ENCODE measurements around the gene SHBG.
"Not testable (repeated sequence)": the region's sequence is repeated elsewhere in the genome, so short reads cannot be mapped to it uniquely, and the experiment has no call there.

Gene SHBG

DNA sequence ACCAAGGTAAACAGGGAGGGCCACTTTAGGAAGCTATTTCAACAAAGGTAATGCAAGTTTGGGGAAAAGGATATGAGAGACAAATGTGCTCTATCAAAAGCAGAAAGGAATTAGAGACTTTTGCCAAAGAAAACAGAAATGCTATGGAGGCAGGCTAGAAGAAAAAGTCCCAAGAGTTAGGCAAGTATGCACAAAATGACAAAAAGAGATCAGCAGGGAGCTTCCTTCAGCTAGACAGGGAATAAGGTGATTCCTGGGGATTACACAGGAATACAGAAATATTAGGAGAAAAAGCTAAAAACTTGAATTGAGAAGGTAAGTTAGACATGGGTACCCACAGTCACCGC is 17.7 kb upstream of the SHBG start:
- DNase-seq, result peak; percentile 17

DNA sequence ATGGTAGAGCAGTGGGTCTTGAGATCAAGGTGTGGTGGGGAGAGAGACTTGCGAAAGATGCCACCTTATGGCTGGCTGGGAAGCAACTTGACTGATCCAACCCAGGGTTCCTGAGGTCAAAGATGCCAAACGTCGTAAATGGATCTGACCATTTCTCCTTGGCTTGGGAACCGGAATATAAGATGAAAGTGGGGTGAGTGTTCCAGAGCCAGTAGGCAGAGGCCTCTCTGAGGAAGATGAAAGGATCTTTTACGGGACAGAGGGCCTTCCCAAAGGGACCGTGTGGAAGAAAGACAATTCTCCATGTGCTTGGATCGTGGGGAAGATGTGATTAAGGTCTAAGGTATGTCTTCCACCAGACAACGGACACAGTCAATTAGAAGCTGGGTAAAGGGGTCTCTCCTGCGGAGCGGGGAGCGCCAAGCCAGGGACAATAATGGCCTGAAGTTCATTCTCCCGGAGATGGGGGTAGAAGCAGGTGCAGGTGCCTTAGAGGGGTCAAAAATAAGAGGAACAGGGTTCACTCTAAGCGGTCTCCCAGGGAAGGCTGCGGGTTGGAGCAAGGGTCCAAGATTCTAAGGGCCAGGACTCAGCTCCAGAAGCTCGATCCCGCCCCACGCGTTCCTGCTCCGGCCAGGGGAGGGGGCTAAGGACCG is 16.0 kb upstream of the SHBG start:
- peak; percentile 68 for DNase-seq

DNA sequence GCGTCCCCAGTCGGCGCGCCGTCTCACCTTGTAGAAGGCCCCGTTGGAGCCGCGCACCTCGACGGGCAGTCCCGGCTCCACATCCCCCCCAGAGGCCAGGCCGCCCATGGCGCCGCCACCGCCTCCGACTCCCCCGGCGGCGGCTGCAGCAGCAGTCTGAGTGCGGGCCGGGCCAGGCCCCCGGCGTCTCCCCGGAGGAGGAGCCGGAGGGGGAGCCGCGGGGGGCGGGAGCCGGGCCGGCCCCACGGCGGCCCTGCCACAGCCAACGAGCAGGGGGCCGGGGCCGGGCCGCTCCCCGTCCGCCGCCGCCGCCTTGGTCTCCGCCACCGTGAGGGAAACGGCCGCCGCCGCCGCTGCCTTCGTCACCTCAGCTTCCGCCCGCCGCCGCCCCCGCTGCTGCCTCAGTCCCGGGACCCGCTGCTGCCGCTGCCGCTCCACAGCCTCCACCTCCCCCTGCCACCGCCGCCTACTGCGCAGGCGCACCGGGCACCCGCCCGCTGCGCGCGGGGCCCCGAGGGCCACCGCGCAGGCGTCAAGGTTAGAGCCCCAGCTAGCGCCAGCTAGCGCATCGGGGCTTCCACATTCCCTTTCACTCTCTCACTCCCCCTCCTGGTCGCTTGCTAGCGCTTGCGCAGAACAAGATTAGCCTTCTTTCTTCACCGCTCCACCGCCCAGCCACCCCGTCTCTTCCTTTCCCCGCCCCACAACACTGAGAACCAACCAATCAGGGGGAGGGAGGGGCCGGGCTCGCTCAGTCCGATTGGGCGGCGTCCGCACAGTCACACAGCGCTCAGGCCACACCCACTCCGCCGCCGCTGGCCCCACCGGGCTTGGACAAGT is 15.3 kb upstream of the SHBG start, which contains the start of gene FXR2:
FXR2 (minus strand) TSS at position 473 of the 840 bp plus-strand sequence; CDS start at position 108, 365 bp downstream.
- DNase-seq, result peak; percentile 100

DNA sequence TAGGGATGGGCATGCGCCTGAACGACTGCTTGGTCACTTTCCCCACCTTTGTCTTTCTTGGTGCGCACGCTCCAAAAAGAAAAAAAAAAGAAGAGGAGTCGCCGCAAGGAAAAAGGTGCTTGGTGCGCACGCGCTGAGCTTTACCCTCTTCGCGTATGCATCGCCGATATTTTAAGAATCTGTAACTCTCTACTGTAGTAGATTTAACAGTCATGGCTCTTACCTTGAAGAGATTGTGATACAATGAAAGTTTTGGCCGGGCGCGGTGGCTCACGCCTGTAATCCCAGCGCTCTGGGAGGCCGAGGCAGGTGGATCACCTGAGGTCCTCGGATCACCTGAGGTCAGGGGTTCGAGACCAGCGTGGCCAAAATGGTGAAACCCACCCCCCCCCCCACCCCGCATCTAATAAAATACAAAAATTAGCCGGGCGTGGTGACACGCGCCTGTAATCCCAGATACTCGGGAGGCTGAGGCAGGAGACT is 14.6 kb upstream of the SHBG start:
- DNase-seq, result no peak

DNA sequence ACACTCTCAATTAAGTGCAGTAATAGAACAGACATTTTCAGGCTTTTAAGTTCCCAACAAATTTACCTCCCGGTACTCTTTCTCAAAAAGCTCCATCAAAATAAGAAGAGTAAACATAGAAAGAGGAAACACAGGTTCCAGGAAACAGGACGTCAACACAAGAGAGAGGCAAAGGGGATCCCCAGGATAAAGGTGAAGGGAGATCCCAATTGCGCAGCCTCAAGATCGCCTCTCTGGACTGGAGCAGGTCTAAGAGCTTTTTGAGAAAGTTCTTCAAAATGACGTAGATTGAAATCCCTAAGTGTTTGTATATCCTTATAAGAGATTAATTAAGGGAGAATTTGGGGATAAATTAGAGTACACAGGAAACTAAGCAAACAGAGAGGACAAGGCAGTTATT is 11.3 kb upstream of the SHBG start:
- DNase-seq, result no peak

DNA sequence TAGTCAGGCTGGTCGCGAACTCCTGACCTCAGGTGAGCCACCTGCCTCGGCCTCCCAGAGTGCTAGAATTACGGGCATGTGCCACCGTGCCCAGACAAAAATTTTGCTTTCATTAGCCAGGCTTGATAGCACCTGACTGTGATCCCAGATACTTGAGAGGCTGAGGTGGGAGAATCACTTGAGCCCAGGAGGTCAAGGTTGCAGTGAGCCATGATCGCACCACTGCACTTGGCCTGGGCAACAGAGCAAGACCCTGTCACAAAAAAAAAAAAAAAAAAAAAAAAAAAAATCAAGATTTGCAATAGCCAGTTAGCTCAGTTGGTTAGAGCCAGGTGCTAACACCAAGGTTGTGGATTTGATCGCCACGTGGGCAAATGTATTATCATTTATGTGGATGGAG is 9.1 kb upstream of the SHBG start:
- DNase-seq, result no peak

DNA sequence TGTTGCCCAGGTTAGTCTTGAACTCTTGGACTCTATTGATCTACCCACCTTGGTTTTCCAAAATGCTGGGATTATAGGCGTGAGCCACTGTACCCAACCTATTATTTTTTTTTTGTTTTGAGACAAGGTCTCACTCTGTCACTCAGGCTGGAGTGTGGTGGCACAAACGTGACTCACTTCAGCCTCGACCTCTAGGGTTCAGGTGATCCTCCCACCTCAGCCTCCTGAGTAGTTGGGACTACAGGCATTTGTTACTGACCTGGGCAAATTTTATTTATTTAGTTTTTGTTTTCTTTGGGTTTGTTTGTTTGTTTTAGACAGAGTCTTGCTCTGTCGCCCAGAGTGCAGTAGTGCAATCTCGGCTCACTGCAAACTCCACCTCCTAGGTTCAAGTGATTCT is 6.3 kb upstream of the SHBG start:
- DNase-seq, result no peak

DNA sequence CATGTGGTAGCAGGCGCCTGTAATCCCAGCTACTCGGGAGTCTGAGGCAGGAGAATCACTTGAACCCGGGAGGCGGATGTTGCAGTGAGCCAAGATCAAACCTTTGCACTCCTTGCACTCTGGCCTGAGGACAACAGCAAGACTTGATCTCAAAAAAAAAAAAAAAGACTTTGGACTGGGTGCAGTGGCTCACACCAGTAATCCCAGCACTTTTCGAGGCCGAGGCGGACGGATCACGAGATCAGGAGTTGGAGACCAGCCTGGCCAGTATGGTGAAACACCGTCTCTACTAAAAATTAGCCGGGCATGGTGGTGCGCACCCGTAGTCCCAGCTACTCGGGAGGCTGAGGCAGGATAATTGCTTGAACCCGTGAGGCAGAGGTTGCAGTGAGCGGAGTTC is 4.2 kb upstream of the SHBG start:
- DNase-seq, result not testable (repeated sequence)

DNA sequence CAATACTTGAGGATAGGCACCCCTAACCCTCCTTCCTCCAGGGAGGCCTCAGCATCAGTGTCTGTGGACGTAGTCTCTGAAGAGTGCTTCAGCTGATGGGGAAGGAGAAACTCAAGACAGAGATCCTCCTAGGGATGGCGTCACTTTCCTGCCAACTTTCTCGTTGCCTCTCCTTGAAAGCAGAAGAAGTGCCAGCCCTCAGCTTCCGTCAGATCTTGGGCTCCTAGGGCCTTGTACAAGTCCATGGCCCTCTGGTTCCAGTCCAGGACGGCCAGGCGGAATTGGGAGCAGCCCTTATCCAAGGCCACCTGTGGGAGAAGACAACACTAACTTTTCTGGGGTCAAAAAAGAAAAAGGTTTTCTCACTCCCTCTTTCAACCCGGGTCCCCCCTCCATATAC is 3.6 kb upstream of the SHBG start:
- DNase-seq, result no peak

DNA sequence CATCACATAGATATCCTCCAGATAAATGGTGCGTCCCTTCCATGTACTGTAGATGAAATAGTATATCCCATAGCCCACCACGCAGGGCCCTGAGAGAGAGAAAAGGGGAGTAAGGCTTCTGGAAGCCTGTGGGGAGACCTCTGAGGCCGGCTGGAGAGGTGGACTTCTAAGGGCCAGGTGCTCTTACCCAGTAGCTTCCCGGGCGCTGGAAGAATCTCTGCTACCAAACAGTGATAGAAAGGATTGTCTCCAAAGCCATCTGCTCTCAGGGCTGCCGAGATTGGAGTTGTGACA is 3.0 kb upstream of the SHBG start:
- no peak for DNase-seq

DNA sequence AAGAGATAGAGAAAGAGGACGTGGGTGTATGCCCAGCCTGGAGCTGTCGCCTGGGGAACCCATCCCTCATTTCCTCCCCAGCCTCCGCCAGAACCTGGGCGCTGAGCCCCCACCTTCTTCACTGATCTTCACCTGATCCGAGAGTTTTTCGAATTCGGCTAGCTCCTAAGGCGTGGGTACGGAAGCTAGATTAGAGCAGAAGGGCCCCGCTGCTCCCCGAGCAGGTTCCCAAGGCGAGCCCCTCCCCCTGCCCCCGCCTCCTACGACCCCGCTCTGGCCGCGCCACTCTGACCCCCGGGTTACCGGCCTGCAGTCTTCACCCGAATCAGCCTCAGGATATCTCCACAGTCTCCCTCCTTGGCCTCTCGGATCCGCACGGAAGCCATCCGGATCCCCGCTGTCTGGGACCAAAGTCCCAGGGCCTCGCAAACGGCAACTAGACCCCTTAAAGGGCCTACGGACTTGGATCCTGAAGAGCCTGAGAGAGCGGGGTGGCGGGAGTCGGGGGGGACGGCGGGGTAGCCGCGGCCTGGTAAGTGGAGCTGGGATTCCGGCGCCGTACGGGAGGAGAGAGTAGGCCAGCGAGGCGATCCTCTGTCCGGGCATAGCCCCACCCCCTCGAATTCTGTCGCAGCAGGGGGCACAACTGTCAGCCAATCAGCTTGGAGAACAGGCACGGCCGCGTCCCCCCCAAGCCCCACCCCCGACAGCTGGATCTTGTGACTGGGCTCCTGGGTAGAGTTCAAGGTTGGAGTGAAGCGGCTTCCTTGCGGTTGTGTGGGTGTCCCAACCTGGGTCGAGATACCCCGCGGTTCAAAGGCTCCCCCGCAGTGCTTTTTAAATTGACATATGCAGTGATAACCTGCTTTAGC is 2.4 kb upstream of the SHBG start, which contains the start of gene SAT2:
SAT2 (minus strand) TSS at position 572 of the 872 bp plus-strand sequence; CDS start at position 386, 186 bp downstream.
- peak; percentile 94 for DNase-seq

DNA sequence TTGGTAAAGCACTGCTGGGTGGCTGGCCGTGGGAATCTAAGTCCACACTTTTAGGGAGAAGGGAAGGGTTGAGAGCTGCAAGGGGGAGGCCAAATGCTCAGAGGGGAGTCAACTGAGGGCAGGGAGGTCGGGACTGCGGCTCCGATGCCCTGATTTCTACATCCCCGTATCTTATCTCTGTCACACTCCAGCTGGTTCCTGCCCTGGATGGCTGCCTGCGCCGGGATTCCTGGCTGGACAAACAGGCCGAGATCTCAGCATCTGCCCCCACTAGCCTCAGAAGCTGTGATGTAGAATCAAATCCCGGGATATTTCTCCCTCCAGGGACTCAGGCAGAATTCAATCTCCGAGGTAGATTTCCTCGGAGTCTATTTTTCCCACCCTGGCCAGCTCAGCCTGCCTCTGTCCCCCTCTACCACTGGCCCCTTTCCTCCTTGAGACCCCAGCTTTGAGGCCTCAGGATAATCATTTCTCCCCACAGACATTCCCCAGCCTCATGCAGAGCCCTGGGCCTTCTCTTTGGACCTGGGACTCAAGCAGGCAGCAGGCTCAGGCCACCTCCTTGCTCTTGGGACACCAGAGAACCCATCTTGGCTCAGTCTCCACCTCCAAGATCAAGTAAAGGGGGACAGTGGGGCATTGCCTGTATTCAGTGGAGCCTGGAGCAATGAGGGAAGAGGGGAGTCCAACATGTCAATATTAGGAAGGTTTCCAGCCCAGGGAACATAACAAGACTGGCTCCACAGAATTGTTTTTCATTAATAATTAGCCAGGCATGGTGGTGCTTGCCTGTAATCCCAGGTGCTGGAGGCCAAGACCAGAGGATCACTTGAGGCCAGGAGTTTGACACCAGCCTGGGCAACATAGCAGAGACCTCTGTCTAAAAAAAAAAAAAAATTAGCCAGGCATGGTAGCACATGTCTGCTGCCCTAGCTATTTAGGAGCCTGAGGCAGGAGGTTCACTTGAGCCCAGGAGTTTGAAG is 1.8 kb downstream of the SHBG start:
- DNase-seq, result no peak

DNA sequence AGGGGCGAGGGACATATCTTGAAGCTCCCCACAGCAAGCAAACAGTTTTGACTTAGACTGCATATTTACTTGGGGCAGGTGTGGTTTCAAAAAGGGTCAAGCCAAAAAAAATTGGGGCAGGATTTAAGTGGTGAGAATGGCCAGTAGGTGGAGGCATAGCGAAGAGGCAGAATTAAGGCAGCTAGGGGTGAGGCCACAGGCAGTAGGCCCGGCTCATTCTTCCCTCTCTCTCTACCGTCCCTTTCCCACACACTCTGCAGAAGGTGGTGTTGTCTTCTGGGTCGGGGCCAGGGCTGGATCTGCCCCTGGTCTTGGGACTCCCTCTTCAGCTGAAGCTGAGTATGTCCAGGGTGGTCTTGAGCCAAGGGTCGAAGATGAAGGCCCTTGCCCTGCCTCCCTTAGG is 2.6 kb downstream of the SHBG start:
- DNase-seq, result peak; percentile 41

DNA sequence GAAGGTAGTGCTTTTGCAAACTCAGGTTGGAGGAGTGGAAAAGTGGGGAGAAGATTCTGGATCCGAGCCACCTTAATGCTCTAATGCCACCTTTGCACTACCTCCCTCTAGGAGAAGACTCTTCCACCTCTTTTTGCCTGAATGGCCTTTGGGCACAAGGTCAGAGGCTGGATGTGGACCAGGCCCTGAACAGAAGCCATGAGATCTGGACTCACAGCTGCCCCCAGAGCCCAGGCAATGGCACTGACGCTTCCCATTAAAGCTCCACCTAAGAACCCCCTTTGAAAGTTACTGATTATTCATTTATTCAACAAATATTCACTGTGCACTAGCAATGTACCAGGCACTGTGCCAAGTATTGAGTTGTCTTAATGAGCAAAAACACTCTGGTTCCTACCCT is 3.2 kb downstream of the SHBG start:
- DNase-seq, result no peak

DNA sequence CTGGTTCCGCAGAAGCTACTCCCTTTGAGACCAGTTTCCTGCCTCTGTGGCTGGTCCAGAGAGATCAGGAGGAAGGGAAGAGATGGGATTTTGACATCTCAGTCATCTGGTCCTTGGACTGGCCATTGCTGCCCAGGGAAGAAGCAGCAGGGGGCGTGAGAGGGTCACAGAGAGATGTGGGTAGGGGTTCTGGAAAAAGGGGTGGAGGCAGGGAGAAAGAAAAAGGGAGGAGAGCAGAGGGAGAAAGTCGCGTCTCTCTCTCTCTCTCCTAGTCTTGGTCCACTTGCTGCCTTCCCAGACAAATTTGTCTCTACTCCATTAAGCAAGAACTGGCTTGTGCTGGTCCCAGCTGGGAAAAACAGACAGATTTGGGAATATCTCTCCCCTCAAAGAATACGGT is 4.4 kb downstream of the SHBG start:
- peak; percentile 41 for DNase-seq

DNA sequence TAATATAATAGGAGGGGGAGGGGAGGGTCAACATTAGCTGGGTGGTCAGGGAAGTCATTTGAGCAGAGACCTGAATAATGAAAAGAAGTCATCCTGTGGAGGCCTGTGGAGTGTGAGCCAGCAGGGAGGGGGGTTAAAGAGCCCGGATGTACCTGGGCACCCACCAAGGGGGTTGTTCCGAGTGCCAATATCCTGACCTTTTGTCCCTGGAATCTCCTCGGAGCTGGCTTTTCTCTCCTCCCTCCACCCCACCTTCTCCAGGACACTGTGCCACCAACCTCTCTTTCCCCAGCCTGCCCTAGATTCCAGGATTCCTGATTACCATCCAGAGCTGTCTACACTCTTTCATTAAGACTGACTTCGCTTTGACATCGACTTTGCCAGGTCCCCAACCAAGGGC is 6.2 kb downstream of the SHBG start:
- no peak for DNase-seq

DNA sequence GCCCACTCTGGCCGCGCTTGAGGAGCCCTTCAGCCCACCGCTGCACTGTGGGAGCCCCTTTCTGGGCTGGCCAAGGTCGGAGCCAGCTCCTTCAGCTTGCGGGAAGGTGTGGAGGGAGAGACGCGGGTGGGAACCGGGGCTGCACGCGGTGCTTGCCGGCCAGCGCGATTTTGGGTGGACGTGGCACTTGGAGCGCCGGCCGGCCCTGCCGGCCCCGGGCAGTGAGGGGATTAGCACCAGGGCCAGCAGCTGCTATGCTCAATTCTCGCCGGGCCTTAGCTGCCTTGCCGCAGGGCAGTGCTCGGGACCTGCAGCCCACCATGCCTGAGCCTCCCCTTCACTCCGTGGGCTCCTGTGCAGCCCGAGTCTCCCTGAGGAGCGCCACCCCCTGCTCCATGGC is 10.8 kb downstream of the SHBG start:
- DNase-seq, result no peak

DNA sequence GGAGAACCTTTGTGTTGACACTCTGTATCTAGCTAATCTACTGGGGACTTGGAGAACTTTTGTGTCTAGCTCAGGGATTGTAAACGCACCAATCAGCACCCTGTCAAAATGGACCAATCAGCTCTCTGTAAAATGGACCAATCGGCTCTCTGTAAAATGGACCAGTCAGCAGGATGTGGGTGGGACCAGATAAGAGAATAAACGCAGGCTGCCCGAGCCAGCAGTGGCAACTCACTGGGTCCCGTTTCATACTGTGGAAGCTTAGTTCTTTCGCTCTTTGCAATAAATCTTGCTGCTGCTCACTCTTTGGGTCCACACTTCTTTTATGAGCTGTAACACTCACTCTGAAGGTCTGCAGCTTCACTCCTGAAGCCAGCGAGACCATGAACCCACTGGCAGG is 11.7 kb downstream of the SHBG start:
- not testable (repeated sequence) for DNase-seq

DNA sequence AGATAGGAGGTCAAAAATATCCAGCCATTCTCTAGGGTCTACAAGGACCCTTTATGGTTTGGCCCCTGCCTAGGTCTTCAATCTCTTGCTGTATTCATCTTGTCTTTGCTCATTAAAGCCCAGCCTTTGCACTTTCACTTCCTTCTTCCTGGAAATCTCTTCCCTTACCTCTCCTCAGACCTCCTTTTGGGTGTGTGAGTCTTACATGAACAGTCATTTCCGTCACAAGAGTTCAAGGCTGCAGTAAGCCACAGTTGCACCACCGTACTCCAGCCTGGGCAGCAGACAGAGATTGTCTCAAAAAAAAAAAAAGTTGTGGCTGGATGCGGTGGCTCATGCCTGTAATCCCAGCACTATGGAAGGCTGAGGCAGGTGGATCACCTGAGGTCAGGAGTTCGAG is 14.8 kb downstream of the SHBG start:
- DNase-seq, result no peak

DNA sequence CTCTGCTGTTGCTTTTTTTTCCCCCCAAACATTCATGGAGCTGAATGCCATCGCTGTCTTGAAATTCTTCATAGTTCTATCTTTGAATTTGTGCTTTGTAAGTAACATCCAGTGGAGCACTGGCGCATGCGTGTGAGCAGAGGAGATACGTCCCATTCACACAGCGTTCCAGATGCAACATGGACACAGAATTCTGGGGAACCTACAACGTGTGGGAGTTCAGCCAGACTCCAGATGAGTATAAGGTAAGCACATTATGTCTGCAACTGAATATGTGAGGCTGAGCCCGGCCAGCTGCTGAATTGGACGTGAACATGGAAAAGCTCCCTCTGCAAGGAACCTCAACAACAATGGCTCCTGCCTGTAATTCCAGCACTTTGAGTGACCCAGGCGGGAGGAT is 16.5 kb downstream of the SHBG start:
- no peak for DNase-seq

DNA sequence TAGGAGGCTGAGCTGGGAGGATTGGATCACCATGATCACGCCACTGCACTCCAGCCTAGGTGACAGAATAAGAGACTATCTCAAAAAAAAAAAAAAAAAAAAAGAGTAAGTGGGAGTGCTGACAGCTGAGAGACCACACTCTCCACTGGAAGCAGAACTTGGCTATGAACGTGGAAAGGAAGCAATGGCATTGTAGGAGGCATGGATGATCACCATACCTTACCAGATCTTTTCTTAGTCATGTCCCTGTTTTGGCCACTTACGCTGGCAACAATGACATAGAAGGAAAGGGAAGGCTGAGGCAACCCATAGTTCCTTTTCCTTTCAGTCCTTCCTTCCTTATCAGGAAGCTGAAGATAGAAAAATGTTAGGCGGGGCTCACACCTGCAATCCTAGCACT is 17.1 kb downstream of the SHBG start:
- no peak for DNase-seq

DNA sequence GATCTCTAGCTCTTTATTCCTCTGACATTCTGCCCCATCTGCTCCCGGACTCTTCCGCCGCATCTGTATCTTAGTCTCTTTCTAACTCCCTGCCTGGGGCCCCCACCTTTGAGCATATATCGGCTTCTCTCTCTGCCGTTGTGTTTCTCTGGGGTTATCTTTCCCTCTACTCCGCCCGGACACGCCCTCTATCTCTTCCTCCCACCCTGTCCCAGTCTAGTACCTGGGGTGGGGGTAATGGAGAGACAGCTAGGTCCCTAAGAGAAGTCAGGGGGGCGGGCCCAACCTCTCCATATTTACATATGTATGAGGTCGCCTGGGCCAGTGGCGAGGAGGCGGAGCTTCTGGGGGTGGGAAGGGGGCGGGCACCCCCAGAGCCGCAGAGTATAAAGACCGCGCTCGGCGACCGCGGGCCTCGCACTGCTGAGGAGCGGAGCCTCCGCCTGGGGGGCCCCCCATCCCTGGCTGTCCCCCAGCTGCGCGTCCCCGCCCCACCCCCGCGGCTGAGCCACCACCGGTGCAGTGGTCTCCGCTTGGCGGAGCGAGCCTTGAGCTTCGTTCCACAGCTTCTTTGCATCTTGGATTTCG is 20.7 kb downstream of the SHBG start, which contains the start of gene ATP1B2:
ATP1B2 (plus strand) TSS at position 418 of the 588 bp plus-strand sequence. CDS start 593 bp downstream, outside the sequence.
- peak; percentile 27 for DNase-seq

Data from fibroblast of skin of right biceps (primary cell).